ENCODE data around the gene PNMA8B.

PNMA8B gene

GRCh38 chr19:46492841-46493235 lies 2.8 kb downstream of the PNMA8B start:
- no peak for TF ChIP-seq CTCF (IDR thresholded peaks at IDR 0.05)

GRCh38 chr19:46491975-46492682 lies 3.5 kb downstream of the PNMA8B start:
- no peak for TF ChIP-seq CTCF (IDR thresholded peaks at IDR 0.05)

GRCh38 chr19:46490774-46491173 lies 4.9 kb downstream of the PNMA8B start:
- TF ChIP-seq CTCF (IDR thresholded peaks at IDR 0.05): no peak

GRCh38 chr19:46489445-46490272 lies 6.0 kb downstream of the PNMA8B start:
- TF ChIP-seq CTCF (IDR thresholded peaks at IDR 0.05): no peak

GRCh38 chr19:46488551-46488950 lies 7.1 kb downstream of the PNMA8B start:
- no peak for TF ChIP-seq CTCF (IDR thresholded peaks at IDR 0.05)

- peak; percentile 71 for TF ChIP-seq CTCF (IDR thresholded peaks at IDR 0.05)
These were observed 7.7 kb downstream of the PNMA8B start for GRCh38 chr19:46487802-46488445.

GRCh38 chr19:46487178-46487801 lies 8.4 kb downstream of the PNMA8B start:
- TF ChIP-seq CTCF (IDR thresholded peaks at IDR 0.05): no peak
